Effector memory CD4-positive, alpha-beta T cell (primary cell): Measurements from ENCODE around the gene TTI1.

ENCODE experiments used
- DNase-seq, 3 donors: peaks; one replicate each; pipeline ENCODE4 v3.0.0-alpha.2; 2020
- H3K27ac ChIP-seq: 2 replicates; pipeline ENCODE4 v1.7.0; 2013; ENCODE audit warnings: mild to moderate bottlenecking, low read length, moderate library complexity; ENCODE audit not compliant: insufficient read depth, poor library complexity, severe bottlenecking
- H3K27me3 ChIP-seq: replicated peaks from 2 replicates; pipeline ENCODE4 v1.7.0; 2013; ENCODE audit warnings: mild to moderate bottlenecking, low read length; ENCODE audit not compliant: insufficient read depth, control insufficient read depth, poor library complexity, severe bottlenecking
- H3K36me3 ChIP-seq: 2 replicates; pipeline ENCODE4 v1.7.0; 2013; ENCODE audit warnings: mild to moderate bottlenecking, low read length, moderate library complexity; ENCODE audit not compliant: control insufficient read depth, insufficient read depth
- H3K4me1 ChIP-seq: 2 replicates; pipeline ENCODE4 v1.7.0; 2013; ENCODE audit warnings: low read length, mild to moderate bottlenecking; ENCODE audit not compliant: control insufficient read depth, insufficient read depth, poor library complexity, severe bottlenecking
- H3K4me3 ChIP-seq: 2 replicates; pipeline ENCODE4 v1.7.0; 2013; ENCODE audit warnings: low read length, low read depth, mild to moderate bottlenecking; ENCODE audit not compliant: insufficient read depth, poor library complexity, severe bottlenecking
- H3K9me3 ChIP-seq: 2 replicates; pipeline ENCODE4 v1.7.0; 2013; ENCODE audit warnings: mild to moderate bottlenecking, low read length, moderate library complexity; ENCODE audit not compliant: control insufficient read depth

Gene TTI1

DNA sequence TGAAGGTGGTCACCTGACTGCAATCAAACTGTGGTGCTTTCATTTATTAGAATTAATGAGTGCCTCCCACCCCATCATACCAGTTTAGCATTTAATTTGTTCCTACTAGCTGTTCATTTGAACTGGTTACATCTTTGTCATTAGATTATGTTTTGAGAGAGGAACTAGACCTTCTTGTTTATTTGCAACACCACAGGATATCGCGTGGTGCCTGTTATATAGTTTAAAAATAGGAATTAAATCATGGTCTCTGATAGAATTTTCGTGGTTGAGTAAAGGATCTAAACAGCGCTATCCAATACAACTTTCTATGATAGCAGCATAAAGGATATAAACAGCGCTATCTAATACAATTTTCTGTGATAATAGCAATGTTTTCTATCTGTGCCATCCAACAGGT is 3.1 kb upstream of the TTI1 start:
- H3K36me3 ChIP-seq, result peaks cover 6% of the 10 kb centered on the region

DNA sequence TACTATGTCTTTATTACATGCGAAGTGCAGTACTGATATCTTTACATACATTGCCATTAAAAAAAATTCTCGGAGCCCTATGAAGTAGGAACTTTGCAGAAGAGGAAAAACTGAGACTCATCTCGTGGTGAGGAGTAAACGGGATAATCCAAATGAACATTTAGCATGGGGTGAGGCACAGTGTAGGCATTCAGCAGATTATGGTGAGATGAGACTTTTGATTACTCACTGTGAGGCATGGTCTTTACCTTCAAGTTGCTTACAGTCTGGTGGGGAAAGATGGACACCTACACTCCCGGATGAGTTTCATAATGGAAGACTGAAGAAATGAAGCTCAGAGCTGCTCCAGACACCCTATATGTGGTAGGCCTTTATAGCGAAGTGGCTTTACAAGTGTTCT is 1.7 kb upstream of the TTI1 start:
- no peaks in the 10 kb centered on the region for H3K36me3 ChIP-seq
- peaks cover 30% of the 10 kb centered on the region for H3K4me1 ChIP-seq
- H3K27me3 ChIP-seq, result no peaks in the 10 kb centered on the region
- H3K27ac ChIP-seq, result no peak overlapping the region
- no peaks in the 10 kb centered on the region for H3K9me3 ChIP-seq
- DNase-seq, result no peak
- peak overlapping the region; percentile 0 for H3K4me3 ChIP-seq

More for the DNA sequence above, 3.1 kb upstream of the TTI1 start:
- Histone ChIP-seq H3K4me3 (no peak overlapping the region), H3K27me3 (no peaks in the 10 kb centered on the region), H3K9me3 (no peaks in the 10 kb centered on the region), H3K27ac (no peak overlapping the region), H3K4me1 (peaks cover 30% of the 10 kb centered on the region)
- no peak for DNase-seq

DNA sequence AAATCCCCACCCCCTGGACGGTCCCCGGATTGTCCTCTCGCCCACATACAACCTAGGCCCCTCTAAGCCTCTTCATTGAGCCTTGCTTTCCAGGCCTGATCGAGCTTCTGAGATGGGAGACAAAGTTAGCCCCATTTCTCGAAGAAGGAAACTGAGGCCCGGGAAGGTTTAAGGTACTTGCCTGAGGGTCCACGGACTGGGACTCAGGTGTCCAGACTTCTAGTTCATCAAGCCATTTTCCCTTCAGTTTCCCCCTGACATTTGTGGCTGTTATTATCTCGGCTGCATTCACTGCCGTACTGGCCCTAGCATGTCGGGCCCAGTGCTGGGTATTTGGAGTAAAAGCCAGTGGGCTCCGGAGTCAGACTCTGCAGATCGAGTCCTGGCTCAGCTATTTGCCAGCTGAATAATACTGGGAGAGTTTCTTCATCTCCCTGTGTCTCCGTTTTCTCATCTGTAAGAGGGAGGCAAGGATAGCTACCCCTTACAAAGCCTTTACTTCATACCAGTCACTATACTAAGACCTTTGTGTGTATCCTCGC is 923 bp upstream of the TTI1 start:
- DNase-seq, result no peak
- peaks cover 30% of the 10 kb centered on the region for H3K4me1 ChIP-seq

DNA sequence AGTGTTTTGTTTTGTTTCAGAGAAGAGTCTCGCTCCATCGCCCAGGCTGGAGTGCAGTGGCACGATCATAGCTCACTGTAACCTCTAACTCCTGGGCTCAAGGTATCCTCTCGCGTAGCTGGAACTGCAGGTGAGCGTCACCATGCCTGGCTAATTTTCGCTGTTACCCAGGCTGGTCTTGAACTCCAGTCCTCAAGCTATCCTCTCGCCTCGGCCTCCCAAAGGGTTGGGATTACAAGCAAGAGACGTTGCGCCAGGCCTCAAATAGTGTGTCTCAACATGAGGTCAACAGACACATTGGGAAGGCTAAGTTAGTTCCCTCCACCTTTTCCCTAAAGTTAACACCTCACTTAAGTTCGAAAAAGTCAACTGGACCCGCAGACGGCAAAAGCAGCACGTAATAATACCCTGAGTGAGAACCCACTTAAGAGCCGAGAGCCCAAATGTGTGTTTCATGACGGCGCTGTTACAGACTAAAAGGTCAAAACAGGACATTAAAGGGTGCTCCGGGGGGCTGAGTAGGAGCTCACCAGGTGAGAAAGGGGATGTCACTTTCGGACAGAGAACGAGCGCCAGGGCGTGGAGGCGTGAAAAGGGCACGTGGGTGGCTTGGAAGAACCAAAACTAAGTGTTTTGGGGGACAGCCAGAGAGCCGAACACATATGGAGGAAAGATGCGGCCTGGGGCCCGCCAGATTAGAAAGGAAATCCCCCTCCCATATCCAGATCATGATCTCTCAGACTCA is 499 bp downstream of the TTI1 start:
- Histone ChIP-seq H3K4me3 (peak overlapping the region; percentile 94), H3K4me1 (peaks cover 30% of the 10 kb centered on the region), H3K27ac (peak overlapping the region; percentile 99), H3K36me3 (no peaks in the 10 kb centered on the region), H3K27me3 (no peaks in the 10 kb centered on the region), H3K9me3 (no peaks in the 10 kb centered on the region)
- peak in 1 of 3 donors; percentile 20 for DNase-seq

More for the DNA sequence above, 923 bp upstream of the TTI1 start:
- Histone ChIP-seq H3K4me3 (peak overlapping the region; percentile 94), H3K27me3 (no peaks in the 10 kb centered on the region), H3K27ac (peak overlapping the region; percentile 99), H3K9me3 (no peaks in the 10 kb centered on the region), H3K36me3 (no peaks in the 10 kb centered on the region)

DNA sequence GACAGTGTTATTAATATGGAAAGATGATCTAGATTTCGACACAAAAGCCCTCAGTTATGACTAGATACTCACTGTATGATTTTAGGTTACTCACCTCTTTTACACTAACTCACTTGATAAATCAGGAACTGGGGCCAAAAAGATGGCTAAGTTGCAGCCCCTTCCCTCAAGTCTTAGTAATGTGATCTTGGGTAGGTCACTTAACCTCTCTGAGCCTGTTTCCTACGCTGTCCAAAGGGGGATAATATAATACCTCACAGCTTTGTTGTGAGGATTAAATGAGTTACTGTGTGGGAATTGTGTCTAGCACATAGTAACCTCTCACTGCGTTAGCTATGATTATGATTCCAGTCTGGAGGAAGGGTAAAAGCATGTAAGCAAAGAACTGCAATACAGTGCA is 1.3 kb downstream of the TTI1 start:
- Histone ChIP-seq H3K4me1 (peaks cover 24% of the 10 kb centered on the region), H3K27me3 (no peaks in the 10 kb centered on the region), H3K4me3 (peak overlapping the region; percentile 94), H3K9me3 (no peaks in the 10 kb centered on the region), H3K36me3 (no peaks in the 10 kb centered on the region), H3K27ac (no peak overlapping the region)
- DNase-seq, result no peak

DNA sequence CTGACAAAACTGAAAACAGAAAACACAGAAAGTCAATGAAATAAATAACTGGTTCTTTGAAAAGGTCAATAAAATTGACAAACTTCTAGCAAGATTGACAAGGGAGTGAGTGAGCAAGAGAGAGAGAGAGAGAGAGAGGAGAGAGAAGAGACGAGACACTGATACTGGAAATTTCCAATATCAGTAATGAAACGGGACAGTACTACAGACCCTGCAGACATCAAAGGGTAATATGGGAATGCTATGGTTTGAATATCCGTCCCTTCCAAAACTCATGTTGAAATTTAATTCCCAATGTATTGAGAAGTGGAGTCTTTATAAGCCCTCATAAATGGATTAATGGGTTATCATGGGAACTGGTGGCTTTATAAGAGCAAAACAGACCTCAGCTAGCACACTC is 3.8 kb downstream of the TTI1 start:
- Histone ChIP-seq H3K27ac (no peak overlapping the region), H3K27me3 (no peaks in the 10 kb centered on the region), H3K4me1 (peaks cover 10% of the 10 kb centered on the region), H3K36me3 (peaks cover 4% of the 10 kb centered on the region), H3K9me3 (no peaks in the 10 kb centered on the region), H3K4me3 (no peak overlapping the region)
- no peak for DNase-seq

DNA sequence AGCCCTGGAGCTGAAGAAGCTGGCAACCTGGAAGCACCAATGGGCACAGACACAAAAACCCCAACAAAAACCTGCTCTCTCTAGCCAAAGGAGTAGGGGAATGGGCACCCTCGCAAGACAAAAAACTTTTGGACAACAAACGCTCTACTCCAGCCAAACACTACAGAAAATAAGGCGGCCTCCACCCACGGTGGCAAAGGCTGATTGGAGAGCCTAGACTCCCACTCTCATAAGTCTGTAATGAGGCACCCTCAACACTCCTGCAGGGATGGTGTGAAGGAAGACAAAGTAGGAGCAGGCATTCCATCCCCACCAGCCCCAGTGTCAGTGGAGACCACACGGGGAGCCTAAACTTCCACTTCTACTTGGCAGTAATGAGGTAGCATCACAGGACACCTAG is 8.8 kb downstream of the TTI1 start:
- Histone ChIP-seq H3K36me3 (peaks cover 4% of the 10 kb centered on the region), H3K4me1 (no peaks in the 10 kb centered on the region), H3K9me3 (no peaks in the 10 kb centered on the region), H3K4me3 (no peak overlapping the region), H3K27me3 (no peaks in the 10 kb centered on the region), H3K27ac (no peak overlapping the region)
- DNase-seq, result no peak

DNA sequence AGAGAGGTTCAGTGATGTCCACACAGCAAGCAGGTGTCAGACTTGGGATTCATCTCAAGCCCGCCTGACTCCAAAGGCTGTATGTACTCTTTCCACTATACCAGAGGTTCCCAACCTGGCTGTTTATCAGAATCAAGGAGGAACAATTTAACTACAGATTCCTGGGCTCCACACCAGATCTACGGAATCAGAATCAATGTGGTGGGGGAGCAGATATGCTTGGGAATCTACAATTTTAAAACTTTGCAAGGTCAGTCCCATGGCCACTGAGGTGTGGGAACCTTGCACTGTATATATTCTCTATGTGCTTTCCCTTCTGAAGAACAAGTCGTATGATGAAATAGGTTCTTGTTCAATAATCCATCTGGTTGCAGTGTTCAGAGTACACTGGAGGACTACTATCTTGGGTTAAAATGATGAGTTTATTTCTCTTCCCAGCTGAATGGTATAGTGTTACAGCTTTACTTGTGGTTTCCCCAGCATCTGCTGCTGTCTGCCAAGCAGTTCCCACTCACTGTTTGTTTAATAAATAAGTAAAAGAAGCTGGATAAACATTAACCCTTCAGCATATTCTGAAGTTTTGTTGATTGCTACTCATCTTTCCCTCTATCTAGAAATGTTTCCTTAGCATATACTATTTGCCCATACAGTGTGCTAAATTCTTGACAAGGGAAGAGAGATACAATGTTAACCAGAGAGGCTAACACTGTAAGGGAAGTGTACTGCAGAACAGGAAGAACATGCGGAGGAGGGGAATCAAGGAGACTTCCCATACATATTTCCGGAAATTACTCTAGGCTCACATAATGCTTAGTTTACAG is 9.9 kb downstream of the TTI1 start:
- no peak overlapping the region for H3K27ac ChIP-seq
- H3K36me3 ChIP-seq, result peaks cover 8% of the 10 kb centered on the region
- peaks cover 4% of the 10 kb centered on the region for H3K9me3 ChIP-seq
- H3K4me1 ChIP-seq, result no peaks in the 10 kb centered on the region
- H3K4me3 ChIP-seq, result no peak overlapping the region
- H3K27me3 ChIP-seq, result no peaks in the 10 kb centered on the region
- DNase-seq, result no peak

DNA sequence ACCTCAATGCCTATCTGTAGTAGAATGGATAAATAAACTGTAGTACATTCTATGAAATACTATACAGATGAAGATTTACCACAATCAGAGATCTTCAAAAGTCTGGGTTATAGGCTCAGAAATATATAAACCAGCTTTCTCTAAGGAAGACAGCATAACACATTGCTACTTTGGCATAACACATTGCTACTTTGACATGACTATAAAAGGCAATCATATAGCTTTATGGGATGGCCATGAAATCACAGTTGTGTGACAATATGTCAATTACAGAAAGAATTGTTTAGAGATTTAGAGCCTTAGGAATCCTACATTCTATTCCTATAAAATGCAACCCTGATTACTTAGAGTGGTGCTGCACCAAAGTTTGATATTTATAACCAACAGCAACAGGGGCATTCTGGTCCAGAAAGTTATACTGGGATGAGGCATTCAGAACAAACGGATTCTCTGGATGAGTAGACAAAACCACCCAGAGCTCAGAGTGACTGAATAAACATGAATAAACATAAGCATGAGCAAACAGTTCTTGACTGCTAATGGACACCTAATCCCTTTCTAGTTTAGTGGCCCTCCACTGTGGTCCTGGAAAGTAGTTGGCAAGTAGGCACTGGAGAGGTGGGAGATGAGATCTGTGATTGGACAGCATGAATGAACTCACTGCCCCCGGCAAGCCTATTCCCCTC is 12.0 kb downstream of the TTI1 start:
- no peaks in the 10 kb centered on the region for H3K27me3 ChIP-seq
- H3K4me3 ChIP-seq, result no peak overlapping the region
- H3K36me3 ChIP-seq, result peaks cover 22% of the 10 kb centered on the region
- no peaks in the 10 kb centered on the region for H3K4me1 ChIP-seq
- no peak for DNase-seq
- H3K27ac ChIP-seq, result no peak overlapping the region
- peaks cover 6% of the 10 kb centered on the region for H3K9me3 ChIP-seq
